Body of pancreas (tissue), 4 donors: ENCODE data around the gene CAMK2G. TPM values are rescaled to one million over a fixed set of nuclear protein-coding genes. Genes with fewer than 3 reads are reported as not detected.

ENCODE experiments used
- ATAC-seq: fragments of 150-250 bp; one replicate; pipeline ENCODE4 v1.9.1; 2016
- DNase-seq, 4 donors: peaks; one replicate each; pipeline ENCODE4 v3.0.0-alpha.2; 2019
- H3K27ac ChIP-seq, 4 donors: fragments of 200-600 bp; sonication (generic); 1 replicate in 3 of 4; 2 replicates in 1 of 4; pipeline versions ENCODE4 v1.5.1 to v1.6.1; 2016 to 2019; ENCODE audit warnings: mild to moderate bottlenecking in 1 of 4, mixed read lengths in 1 of 4, moderate library complexity in 1 of 4
- H3K27me3 ChIP-seq, 2 donors: fragments of 200-600 bp; sonication (generic); one replicate each; pipeline ENCODE4 v1.6.0; 2016; ENCODE audit warnings: mild to moderate bottlenecking in 1 of 2
- H3K36me3 ChIP-seq, 2 donors: fragments of 200-600 bp; sonication (generic); replicated peaks in 1 of 2; 2 replicates each; pipeline ENCODE4 v1.5.1; 2016; ENCODE audit warnings: low read depth in 2 of 2; ENCODE audit not compliant: insufficient read depth in 1 of 2
- H3K4me1 ChIP-seq: fragments of 200-600 bp; sonication (generic); one replicate; pipeline ENCODE4 v1.6.0; 2016
- H3K4me3 ChIP-seq, 2 donors: fragments of 200-600 bp; sonication (generic); 1 replicate in 1 of 2; 2 replicates in 1 of 2; pipeline ENCODE4 v1.5.1; 2016 to 2019
- H3K9me3 ChIP-seq, 3 donors: fragments of 200-600 bp; sonication (generic); 1 replicate in 2 of 3; 2 replicates in 1 of 3; pipeline ENCODE4 v1.5.1; 2016
- POLR2A ChIP-seq, 3 donors: fragments of 450-650 bp; IDR thresholded peaks; one replicate each; pipeline ENCODE4 v1.6.1; 2016; ENCODE audit warnings: antibody characterized with exemption in 3 of 3, mild to moderate bottlenecking in 2 of 3
- WGBS, 2 donors: methylation state at CpG; one replicate each; pipeline ENCODE4 v1.1.5; 2017; 5-methylcytosine and 5-hydroxymethylcytosine counted together
- intact Hi-C: fragments of 100-400 bp; cut with DNase I; formaldehyde crosslinking; loops from one replicate; pipeline ENCODE4 v1.15.1; 2023
- total RNA-seq, 2 donors: library from RNA; depleted of rRNA; stranded (reverse); fragments of >200 nt; gene quantifications; one replicate each; pipeline ENCODE4 v1.1.0, GENCODE V29; 2016
- TF ChIP-seq, protein P1 (sequence below), 7 experiments: fragments of 450-650 bp in 4 of 7; fragments of 200-600 bp in 3 of 7; sonication (generic) in 3 of 7; IDR thresholded peaks; one replicate each; pipeline ENCODE4 v1.5.1; 2016 to 2019; ENCODE audit warnings: antibody characterized with exemption in 7 of 7

The CAMK2G gene
- total RNA-seq, 2 donors from 2014 or later: 14.8 to 17.4 TPM

DNA sequence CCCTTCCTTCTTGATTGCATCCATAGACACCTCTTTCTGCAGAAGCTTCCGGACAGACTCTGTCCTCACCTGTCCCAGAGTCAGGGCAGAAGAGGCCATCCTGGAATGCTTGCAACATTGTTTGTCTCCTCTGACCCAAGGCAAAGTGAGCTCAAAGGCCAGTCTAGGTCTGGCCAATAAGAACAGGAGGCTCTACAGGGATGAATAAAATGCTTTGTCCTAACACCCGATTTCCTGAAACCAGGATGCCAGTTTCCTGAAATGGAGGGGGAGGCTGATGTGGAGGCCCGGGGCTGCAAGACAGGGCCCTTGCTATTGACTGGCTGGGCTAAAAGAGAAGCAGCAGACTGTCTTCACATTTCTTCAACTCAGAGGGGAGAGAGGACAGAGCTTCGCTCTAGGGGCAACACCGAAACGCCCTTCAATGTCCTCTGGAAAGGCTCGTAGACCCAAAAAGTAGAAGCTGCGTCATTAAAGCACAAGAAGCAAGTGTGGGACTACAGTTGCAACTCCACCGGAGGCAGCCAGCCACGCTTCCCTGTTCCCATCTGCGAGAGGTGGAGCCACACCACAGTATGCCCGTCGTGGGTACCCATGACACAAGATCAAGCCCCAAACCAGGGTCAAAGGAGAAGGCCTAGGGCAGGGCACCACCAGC, 33.8 kb downstream of the CAMK2G start:
- ATAC-seq (no peak), DNase-seq (no peak)
- no peak overlapping the region for H3K4me3 ChIP-seq
- no peaks in the 10 kb centered on the region for H3K4me1 ChIP-seq
- WGBS, 2 donors: 82 to 85% methylated on average over 10 to 13 of the region's 13 CpGs
- no peaks in the 10 kb centered on the region for H3K27me3 ChIP-seq
- no peak overlapping the region for H3K27ac ChIP-seq
- peaks cover 0 to 4% of the 10 kb centered on the region in 2 donors for H3K36me3 ChIP-seq
- H3K9me3 ChIP-seq: no peaks in the 10 kb centered on the region
- TF ChIP-seq POLR2A (IDR thresholded peaks at IDR 0.05): no peak
- TF ChIP-seq, protein P1, sequence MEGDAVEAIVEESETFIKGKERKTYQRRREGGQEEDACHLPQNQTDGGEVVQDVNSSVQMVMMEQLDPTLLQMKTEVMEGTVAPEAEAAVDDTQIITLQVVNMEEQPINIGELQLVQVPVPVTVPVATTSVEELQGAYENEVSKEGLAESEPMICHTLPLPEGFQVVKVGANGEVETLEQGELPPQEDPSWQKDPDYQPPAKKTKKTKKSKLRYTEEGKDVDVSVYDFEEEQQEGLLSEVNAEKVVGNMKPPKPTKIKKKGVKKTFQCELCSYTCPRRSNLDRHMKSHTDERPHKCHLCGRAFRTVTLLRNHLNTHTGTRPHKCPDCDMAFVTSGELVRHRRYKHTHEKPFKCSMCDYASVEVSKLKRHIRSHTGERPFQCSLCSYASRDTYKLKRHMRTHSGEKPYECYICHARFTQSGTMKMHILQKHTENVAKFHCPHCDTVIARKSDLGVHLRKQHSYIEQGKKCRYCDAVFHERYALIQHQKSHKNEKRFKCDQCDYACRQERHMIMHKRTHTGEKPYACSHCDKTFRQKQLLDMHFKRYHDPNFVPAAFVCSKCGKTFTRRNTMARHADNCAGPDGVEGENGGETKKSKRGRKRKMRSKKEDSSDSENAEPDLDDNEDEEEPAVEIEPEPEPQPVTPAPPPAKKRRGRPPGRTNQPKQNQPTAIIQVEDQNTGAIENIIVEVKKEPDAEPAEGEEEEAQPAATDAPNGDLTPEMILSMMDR (IDR thresholded peaks at IDR 0.05): no peak
- intact Hi-C loops: no loop called here

DNA sequence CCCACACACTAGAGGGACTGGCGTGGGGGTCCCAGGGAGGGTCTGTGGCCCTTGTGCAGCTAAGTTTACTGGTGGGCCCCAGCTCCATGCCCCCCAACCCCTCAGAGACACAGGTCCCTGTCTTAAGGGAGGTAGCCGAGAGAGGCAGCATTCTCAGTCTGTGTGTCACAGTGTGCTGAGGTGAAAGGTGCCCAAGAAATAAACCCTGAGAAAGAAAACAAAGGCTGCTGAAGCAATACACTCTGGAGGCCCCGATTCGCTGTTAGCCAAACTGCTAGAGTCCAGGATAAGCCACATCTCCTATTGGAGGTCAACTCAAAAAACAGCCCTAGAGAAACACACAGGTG, 34.3 kb downstream of the CAMK2G start:
- DNase-seq (no peak), ATAC-seq (no peak)
- H3K4me1 ChIP-seq: no peaks in the 10 kb centered on the region
- H3K27me3 ChIP-seq: no peaks in the 10 kb centered on the region
- TF ChIP-seq, protein P1 (IDR thresholded peaks at IDR 0.05): no peak
- no peak for TF ChIP-seq POLR2A (IDR thresholded peaks at IDR 0.05)
- no peak overlapping the region for H3K27ac ChIP-seq
- H3K4me3 ChIP-seq: no peak overlapping the region
- peaks cover 0 to 4% of the 10 kb centered on the region in 2 donors for H3K36me3 ChIP-seq
- H3K9me3 ChIP-seq: no peaks in the 10 kb centered on the region
- intact Hi-C loops: no loop called here
- WGBS, 2 donors: 96 to 100% methylated on average over 3 to 4 of the region's 4 CpGs

DNA sequence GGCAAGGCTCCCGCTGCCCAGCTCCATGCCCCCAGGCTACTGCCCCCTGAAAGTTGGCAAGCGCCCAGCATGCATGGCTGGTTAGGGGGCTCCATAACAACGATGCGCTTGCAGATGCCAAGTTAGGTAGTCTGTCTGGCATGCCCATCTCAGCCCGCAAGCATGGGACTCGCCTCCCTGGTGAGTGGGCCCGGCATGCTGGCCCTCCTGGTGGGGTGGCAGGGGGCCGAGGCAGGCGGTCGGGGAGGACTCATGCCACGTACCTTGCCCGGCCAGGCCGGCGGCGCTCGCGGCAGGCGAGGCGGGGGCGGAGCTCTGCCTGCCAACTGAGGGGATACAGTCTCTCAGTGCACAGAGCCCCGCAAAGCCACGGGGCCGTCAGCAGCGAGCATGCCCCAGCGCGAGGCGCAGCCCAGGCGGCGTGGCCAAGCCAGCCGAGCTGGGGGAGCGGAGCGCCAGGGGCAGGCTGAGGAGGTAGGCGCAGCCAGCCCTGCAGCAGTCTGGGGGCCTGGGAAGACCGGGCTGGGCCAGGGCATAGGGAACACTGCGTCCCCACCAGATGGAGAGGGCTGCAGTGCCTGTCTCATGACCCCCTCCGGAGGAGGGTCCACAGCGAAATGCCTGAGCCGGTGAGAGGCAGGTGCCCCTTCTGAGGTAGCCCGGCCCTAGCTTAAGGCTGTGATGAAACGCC, 34.9 kb downstream of the CAMK2G start:
- Histone ChIP-seq H3K36me3 (peaks cover 0 to 4% of the 10 kb centered on the region in 2 donors), H3K27me3 (no peaks in the 10 kb centered on the region), H3K9me3 (no peaks in the 10 kb centered on the region), H3K4me1 (no peaks in the 10 kb centered on the region), H3K4me3 (no peak overlapping the region), H3K27ac (no peak overlapping the region)
- TF ChIP-seq, protein P1 (IDR thresholded peaks at IDR 0.05): no peak
- TF ChIP-seq POLR2A (IDR thresholded peaks at IDR 0.05): no peak
- intact Hi-C loops: no loop called here
- ATAC-seq: no peak
- DNase-seq: no peak
- 94 to 100% methylated on average over 1 to 39 of the region's 40 CpGs for WGBS, 2 donors

DNA sequence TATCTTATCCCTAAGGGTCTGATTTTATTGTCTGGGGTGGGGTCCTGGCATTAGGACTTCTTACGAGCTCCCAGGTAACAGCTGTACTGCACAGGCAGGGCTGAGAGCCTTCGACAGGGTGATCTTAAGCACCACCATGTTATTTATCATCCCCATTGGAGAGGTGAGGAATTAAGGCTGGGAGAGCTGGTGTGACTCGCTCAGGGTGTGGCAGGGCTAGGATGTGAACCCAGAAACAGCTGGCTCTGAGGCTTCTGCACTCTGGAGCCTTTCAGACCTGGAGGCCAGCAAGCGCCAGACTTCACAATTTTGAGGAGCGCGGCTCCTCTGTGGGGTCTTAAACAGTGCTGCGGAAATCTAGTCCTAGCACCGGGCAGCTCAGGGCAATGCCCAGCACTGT, 35.5 kb downstream of the CAMK2G start:
- 96% methylated on average over 6 to 8 of the region's 8 CpGs for WGBS, 2 donors
- ATAC-seq: no peak
- TF ChIP-seq, protein P1 (IDR thresholded peaks at IDR 0.05): no peak
- TF ChIP-seq POLR2A (IDR thresholded peaks at IDR 0.05): no peak
- H3K4me1 ChIP-seq: no peaks in the 10 kb centered on the region
- peaks cover 0 to 4% of the 10 kb centered on the region in 2 donors for H3K36me3 ChIP-seq
- no peak overlapping the region for H3K4me3 ChIP-seq
- no peak for DNase-seq
- intact Hi-C loops: no loop called here
- H3K9me3 ChIP-seq: no peaks in the 10 kb centered on the region
- no peaks in the 10 kb centered on the region for H3K27me3 ChIP-seq
- H3K27ac ChIP-seq: no peak overlapping the region
